Fibroblast of lung (primary cell): Measurements from ENCODE around the gene AGAP4.

ENCODE experiments used
- CTCF ChIP-seq, 2 donors: IDR thresholded peaks in 1 of 2; conservative IDR thresholded peaks in 1 of 2; 1 replicate in 1 of 2; 2 replicates in 1 of 2; pipeline ENCODE4 v1.5.1; 2011 to 2012; ENCODE audit warnings: low read length in 2 of 2, control low read depth in 1 of 2, inconsistent platforms in 1 of 2, low read depth in 1 of 2, mild to moderate bottlenecking in 1 of 2
- EZH2 ChIP-seq: IDR thresholded peaks from 2 replicates; pipeline ENCODE4 v1.5.1; 2012; ENCODE audit warnings: low read length, control low read depth, mild to moderate bottlenecking; ENCODE audit errors: missing control alignments

- TF ChIP-seq EZH2, result no peak
- no peak for TF ChIP-seq CTCF (conservative IDR thresholded peaks at IDR 0.05 in 1 of 2, IDR thresholded peaks at IDR 0.05 in 1 of 2; ENCODE audit: low read depth in 1 of 2, low read length in 2 of 2)
Measured at GRCh38 chr10:45817130-45817859, 30.0 kb downstream of the AGAP4 start.
